Effector CD8-positive, alpha-beta T cell (primary cell): Measurements from ENCODE around the gene MT1HL1.

Source experiments
- DNase-seq: peaks from one replicate; lab custom pipeline; 2025; lab: John Stamatoyannopoulos, UW
- total RNA-seq, 4 experiments: gene quantifications; one replicate each; lab custom pipeline; 2026; lab: John Stamatoyannopoulos, UW

Gene MT1HL1
- 0 reads per million in 4 experiments for total RNA-seq

DNA sequence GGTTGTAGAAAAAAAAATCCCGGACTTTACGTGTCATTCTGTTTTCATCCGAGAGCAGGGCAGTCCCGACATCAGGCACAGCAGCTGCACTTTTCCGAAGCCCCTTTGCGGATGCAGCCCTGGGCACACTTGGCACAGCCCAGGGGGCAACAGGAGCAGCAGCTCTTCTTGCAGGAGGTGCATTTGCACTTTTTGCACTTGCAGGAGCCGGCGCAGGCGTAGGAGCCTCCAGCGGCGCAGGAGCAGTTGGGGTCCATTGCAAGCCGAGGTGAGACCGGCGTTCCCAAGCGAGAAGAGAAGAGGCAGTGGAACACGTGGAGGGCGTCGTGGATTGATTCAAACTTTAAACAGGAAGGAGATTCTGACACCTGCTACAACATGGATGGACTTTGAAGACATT lies at the start of gene MT1HL1:
TSS of gene MT1HL1 (minus strand) at position 326 of the 400 bp plus-strand sequence. CDS start at position 257, 69 bp downstream.
- DNase-seq, result no peak

DNA sequence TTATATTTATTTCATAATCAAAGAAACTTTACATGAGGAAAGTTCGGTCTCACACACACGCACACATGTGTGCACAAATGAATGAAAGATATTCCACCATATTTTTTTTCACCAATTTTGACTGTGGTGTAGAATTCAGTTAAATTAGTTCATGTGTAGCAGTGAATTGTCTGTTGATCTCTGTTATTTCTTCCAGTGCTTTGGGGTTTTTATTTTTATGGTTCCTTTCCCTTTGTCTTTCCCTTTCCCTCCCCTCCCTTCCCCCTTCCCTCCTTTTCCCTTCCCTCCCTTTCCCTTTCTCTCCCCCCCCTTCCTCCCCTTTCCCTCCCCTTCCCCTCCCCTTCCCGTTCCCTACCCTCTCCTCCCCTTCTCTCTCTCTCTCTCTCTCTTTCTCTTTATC lies 46.7 kb upstream of the MT1HL1 start:
- no peak for DNase-seq

DNA sequence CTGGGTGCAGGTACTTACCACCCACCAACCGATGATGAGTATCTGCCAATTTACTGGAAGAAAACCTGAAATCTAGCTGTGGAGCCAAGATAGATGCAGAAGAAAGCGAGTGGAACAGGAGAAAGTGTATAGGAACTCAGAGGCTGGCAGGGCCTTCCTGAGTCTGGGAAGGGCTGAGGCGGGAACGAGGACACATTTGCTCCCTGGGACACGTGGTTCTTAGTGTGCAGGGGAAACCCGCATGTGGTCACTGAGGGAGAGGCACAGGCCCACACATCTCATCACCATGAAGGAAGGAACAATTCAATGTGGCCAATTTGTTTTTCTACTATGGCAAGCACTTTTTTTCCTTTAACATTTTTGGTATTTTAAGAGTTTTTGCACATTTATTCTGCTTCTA lies 45.9 kb upstream of the MT1HL1 start:
- no peak for DNase-seq

DNA sequence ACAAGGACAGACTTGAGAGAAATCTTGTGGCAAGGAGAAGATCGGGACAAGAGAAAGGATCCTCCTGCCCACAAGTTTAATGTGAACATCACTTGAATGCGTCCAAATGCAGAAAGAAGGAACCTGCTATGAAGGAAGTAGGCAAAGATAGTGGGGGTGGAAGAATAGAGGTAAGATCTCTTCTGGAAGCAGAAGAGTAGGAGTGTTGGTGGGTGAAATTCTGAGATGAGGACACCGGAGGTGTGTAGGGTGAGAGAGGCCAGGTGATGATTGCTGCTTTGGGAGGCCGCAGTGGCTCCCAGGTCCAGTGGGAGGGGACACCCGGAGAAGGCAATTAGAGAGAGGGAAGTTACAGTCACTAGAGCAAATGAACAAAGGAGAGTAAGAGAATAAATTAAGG lies 44.6 kb upstream of the MT1HL1 start:
- DNase-seq, result no peak

DNA sequence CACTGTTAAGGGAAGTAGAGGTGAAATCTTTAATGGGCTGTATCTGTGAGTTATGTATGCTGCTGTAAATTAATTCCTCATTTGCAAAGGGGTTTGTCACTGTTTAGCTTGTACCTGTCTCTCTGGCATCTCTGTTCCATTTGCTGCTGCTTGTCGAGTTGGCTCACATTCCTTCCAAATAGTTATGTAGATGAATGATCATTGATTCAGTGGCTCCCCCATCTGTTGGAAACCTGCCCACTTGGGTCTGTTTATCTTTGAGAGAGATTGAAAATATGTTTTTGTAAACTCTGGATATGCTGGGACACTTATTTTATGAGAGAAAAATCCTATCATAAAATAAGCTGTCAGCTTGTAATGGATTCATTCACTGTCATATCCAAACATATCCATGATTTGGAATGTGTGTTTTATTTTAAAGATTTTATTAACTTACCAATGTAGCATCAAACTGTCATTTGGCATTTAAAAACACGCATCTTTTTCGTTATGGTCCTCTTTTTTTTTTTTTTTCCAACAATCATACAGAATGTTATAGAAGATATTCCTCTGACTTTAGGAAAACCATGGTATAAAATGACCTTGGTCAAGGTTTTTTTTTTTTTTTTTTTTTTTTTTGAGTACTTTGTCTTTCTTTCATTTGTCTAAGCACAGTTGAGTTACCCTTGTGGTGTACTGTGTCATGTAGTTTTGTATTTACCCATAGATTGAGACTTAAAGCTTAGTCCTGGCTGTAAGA lies 41.2 kb upstream of the MT1HL1 start:
- no peak for DNase-seq

DNA sequence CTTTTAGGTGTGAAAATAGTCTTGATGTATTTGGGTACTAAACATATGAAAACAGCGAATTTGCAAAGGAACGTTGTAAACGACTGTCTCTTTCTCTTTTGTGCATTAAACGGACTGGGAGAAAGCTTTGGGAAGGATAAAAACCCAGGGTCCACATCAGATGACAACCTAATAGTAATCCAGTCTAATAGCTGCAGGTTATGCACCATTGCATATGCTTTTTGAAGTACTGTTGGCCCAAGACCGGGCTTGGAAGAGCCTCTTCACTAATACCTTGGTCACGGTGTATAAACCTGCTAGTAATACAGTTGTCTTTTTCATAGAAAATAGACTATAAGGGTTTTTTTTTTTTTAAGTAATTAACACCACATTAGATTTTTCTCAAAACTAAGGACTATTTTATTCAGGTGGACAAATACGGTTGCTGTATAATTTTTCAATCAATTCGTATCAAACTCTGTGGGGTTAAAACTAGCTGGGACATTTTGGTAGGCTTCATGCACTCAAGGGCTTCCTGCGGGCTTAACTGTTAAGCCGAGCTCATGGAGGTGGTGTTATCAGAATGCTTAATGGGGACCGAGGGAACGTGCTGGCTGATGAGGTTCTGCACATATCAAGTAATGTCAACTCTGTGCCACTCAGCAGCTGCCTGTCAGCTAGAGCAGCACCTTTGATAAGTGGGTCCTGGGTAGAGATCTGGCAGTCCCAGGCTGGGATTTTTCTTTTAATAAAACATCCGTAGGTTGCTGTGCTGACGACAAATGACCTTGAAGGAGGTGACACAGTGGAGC lies 39.8 kb upstream of the MT1HL1 start:
- no peak for DNase-seq

DNA sequence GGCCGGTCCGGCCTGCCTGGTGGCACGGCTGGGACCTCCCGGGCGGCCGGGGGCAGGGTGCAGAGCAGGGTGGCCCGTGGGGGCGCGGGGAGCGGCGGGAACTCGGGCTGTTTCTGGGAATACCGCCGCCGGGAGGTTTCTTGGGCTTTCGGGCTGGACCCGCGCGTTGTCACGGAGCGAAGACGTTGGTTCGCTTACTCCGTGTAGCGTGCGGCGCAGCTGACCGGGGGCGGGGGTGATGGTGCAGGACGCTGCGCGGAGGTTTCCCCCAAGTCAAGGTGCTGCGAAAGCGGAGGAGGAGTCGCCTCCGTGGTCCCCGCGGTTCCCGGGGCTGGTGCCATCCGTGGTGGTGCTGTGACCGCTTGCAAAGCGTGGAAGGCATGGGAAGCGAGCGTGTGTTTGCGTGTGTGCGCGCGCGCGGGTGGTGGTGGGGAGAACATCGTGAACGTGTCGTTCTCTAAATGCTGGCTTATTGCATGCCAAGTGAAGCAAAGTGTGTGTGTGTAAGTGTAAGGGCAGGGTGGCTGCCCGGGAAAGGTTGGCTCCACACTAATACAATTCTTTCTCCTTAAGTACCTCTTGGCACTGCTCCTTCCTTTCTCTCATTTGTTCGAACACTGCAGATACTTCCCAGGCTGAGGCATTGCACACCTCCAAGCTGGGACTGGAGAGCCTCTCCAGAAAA lies 38.8 kb upstream of the MT1HL1 start:
- DNase-seq, result no peak

DNA sequence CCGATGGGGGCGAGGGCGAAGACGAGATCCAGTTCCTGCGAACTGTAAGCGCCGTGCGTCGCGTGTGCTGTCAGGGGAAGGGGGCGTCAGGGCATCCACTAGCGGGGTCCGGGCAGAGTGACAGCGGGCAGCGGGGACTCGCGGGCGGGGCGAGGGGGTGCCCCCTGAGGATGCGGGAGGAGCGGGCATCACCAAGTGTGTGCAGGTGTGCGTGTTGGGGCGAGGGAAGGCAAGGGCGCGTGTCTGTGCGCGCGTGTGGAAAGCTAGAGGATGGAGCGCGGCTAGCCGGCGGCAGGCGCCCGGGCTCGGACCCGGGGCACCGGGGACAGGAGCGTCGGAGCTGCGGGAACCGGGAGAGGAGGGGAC lies 38.3 kb upstream of the MT1HL1 start:
- DNase-seq, result no peak

DNA sequence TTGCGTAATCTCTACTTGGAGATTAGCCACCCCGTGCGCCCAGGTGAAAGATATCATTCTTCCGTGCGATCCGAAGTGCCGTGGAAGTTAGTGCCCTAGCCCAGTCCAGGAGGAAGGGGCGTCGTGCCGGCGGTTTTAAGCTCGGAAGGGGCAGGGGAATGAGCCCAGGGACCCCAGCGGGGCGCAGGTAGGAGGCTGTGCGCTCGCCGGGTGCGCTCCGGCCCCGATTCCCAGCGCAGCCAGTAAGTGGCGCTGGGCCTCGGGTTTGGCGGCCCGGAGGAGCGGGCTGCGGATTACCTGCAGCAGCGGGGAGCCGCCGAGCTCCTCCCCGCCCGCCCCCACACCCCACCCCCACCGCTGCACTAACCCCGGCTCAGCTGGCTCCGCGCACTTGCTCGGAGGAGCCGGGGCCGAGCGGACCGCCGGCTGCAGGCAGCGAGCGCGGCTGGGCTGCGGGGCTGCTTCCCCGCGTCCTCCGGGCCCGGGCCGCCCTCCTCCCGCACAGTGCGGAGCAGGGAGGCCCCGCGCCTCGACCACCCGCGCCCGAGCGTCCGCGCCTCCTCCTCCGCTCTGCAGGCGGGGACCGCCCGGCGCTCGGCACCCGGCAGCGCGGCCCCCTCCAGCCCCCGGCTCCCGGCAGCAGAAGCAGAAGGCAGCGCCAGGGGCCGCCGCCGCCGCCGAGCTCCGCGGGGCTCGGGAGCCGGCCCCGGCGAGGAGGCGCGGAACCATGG lies 37.7 kb upstream of the MT1HL1 start, which contains the start of gene RYR2:
TSS of gene RYR2 (plus strand) at position 390 of the 731 bp plus-strand sequence. CDS start at position 728, 338 bp downstream.
- no peak for DNase-seq

DNA sequence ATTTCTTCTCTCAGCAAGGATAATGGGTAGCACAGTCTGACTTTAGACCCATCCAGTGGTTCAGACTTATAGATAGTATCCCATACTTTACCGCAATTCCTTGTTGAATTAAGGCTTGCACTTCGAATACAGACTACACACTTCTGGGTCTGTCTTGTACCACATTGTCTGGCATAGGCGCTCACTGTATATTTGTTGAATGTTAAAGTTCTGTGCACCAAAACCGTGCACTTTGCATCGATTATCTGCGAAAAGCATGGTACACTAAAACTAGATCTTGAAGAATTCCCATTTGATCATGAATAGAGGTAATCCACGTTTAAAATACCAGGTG lies 37.2 kb upstream of the MT1HL1 start:
- no peak for DNase-seq

DNA sequence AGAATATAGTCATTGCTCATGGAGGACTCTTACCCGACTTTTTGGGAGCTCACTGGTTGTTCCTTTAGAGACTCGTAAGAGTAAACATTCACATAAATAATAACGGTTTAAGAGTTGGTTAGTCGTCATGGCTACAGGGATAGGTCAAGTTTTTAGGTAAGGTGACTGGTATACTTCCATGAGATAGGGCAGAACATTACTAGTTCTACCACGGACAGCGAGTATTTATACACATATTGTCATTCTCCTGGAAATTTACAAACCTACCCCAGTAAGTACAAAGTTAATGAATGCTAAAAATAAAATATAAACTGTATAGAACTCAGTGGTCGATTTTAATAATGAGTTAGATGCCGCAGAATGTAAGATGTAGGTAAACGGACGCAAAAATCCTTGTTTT lies 36.6 kb upstream of the MT1HL1 start:
- no peak for DNase-seq

DNA sequence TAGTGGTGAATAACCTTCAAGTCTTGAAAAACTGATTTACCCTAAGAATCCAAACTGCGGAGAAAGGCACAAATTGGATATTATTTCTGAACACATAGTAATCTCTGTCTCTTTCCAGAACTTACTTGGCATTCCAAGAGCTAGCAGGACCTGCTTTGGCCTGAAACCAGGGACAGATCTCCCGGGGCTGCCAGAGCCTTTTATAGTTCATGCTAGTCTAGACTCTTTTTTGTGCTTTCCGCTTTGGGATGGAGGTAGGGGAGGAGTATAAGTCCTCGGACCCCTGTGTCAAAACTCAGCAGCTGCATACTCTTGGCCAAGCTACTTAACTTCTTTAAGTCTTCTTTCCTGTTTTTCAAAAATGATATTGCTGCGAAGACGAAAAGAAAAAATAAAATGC lies 34.0 kb upstream of the MT1HL1 start:
- DNase-seq, result no peak

DNA sequence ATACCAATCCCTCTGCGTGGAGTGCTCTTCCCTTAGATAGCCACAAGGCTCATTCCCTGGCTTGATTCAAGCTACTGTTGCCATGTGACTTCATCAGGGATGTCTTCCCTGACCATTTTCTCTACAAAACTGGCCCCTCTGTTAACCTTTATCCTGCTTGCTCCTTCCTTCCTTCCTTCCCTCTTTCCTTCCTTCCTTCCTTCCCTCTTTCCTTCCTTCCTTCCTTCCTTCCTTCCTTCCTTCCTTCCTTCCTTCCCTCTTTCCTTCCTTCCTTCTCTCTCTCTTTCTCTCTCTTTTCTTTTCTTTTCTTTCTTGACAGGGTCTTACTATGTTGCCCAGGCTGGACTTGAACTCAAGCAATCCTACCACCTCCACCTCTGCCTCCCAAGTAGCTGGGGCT lies 31.5 kb upstream of the MT1HL1 start:
- no peak for DNase-seq

DNA sequence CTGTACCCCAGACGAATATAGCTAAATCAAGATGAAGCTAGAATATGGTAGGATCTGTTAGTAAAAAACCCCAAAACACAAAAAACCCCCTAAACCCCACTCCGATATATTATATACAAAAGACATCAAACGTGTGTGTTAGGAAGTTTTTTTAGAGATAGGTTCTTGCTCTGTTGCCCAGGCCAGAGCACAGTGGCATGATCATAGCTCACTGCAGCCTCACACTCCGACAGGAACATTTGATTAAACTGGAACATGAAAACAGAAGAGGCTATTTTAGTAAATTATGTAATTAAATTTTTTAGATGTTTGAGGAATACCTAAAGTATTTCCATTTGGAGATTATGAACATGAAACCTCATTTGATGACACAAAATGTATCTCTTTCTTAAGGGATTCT lies 29.6 kb upstream of the MT1HL1 start:
- DNase-seq, result no peak

DNA sequence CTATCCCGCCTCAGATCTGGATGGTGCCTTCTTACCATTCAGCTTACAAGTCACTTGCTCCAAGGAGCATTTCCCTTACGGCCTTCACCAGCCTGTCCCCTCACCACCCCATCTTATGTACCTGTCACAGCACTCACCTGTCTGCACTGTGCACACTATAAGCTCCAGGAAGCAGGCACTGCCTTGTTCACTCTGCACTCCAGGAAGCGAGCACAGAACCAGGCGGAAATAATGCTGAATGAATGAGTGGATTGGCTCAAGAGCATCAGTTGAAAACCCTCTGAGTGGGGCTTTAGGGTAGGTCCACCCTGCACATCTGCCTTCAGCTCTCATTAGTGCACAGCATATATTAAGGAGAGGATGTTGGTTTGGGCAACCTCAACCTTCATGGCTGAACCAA lies 28.8 kb upstream of the MT1HL1 start:
- DNase-seq, result no peak

DNA sequence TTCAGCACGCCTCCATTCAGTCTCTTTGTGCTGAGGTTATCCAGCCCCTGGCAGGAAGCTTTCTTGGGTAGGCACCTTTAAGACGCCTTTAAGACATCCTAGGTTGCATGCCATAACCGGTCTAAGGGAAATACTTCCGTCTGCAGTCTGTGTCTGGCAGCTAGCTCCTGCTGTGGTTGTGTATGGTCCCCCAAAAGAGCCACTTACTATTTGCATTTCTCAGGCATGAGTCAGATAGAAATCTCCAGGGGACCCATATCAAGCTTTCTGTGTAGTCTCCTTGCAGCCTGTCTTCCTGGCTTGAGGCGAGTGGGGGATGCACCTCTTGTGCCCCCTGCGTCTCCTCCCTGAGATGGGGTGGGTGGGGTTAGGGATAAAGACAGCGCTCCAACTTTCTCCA lies 27.8 kb upstream of the MT1HL1 start:
- no peak for DNase-seq

DNA sequence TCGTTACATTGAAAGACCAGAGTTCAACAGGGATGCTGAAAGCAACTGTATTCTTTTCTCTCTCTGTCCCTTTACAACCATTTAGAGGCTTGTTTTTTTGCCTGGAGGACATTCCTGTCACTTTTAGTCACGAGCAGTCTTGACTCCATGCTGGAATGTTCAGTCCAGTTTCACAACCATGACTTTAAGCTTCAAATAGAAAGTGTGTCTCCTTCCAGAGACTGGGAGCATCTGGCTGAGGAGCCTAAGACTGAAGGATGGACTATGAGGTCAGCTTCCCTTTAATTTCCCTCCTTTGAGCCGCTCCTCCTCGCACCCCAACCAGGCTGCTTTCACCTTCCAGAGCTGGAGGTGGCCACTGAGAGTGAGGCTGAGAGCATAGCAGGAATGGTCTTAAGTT lies 27.2 kb upstream of the MT1HL1 start:
- DNase-seq, result no peak

DNA sequence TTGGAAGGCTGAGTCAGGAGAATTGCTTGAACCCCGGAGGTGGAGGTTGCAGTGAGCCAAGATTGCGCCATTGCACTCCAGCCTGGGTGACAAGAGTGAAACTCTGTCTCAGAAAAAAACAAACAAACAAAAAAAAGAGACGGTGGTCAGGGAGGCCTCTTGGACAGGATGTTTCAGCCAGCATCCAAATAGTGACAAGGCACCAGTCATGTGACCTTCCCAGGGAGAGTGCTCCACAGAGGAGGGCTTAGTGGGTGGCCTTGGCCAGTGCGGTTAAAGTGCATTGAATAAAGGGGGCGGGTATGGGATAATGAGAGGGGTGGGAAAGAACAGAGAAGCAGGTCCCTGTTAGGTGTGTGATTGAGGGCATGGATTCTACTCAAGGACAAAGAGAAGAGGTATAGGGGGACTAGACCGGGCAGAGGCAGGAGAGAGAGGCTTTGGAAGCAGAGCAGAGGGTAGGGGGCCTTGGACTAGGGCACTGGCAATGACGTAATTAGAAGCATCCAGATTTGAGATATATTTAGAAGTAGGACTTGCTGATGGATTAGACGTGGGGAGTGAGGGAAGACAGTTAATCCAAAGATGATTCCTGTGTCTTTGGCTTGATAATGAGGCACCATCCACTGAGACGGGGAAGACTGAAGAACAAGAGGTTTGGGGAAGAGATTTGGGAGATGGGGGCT lies 25.8 kb upstream of the MT1HL1 start:
- no peak for DNase-seq

DNA sequence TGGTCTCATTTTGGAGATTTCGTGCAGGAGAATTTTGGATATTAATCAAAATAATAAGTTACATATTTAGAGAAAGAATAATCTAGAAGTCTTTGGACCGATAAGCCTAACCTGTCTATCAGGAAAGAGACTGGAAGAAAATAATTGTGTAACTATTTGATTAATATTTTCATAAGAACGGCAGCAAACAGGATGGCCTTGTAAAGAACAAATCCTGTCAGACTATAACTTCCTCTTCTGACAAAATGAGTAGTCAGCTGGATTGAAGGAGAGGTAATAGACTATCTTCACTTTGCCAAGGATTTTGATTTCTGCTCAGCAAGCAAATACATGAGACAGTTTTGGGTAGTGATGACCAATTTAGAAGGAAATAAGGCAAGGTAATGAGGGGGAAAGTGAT lies 25.0 kb upstream of the MT1HL1 start:
- no peak for DNase-seq

DNA sequence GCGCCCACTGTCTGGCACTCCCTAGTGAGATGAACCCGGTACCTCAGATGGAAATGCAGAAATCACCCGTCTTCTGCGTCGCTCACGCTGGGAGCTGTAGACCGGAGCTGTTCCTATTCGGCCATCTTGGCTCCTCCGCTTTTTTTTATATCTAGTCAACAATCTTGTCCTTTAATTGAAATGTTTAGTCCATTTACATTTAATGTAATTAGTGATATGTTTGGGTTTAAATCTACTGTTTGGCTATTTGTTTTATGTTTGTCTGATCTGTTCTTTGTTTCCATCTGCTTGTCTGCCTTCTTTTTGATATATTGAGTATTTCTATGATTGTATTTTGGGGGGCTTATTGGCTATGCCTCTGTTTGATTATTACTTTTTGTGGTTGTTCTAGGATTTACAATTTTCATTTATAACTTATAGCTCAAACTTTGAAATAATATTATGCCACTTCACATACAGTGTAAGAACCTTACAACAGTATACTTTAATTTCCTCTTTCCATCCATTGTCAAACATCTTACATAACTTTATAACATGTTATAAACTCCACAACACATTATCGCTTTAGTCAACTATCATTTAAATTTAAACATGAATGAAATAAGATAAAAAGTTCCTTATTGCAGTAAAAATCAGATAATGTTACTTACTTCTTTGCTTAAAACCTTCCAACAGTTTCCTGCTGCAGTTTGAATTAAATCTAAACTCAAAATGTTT lies 21.3 kb upstream of the MT1HL1 start:
- no peak for DNase-seq

DNA sequence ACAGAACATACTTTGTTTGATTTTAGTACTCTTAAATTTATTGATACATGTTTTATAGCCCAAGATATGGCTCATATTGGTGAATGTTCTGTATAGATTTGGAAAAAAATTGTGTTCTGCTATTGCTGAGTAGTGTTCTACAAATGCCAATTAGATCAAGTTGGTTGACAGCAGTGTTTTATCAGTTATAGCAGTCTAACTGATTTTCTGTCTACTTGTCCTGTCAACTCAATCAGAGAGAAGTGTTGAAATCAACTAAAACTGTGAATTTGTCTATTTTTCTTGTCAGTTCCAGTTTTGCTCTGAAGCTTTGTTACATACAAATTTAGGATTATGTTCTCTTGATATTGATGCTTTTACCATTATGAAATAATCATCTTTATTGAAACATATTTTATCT lies 14.7 kb upstream of the MT1HL1 start:
- no peak for DNase-seq
